Activated T-cell treated with anti-CD3 and anti-CD28 coated beads, Interleukin-2, amount 50 U/mL, for 48 hours (primary cell): Measurements from ENCODE around the gene LHFPL3.

Experiments
- DNase-seq, 2 experiments: peaks; one replicate each; pipeline ENCODE4 v3.0.0-alpha.2; 2020

LHFPL3 gene

DNA sequence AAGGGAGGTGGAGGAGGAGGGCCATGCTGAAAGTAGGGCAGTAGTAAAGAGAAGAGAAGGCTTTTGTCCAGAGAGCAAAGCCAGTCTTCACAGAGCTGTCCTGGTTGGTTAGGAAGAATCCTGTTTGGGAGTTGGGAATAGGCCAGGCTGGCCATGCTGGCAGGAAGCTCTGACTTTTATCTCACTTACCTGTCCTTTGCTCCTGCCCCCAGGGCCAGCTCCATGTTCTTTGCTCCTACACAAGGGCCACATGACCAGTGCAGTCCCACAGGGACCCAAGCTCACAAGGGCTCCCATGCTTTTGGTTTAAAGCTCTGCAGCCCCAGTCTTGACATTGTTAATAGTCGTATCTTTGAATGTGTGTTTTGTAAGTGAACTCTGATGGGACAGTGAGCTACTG lies 524.0 kb downstream of the LHFPL3 start:
- DNase-seq = no peak

DNA sequence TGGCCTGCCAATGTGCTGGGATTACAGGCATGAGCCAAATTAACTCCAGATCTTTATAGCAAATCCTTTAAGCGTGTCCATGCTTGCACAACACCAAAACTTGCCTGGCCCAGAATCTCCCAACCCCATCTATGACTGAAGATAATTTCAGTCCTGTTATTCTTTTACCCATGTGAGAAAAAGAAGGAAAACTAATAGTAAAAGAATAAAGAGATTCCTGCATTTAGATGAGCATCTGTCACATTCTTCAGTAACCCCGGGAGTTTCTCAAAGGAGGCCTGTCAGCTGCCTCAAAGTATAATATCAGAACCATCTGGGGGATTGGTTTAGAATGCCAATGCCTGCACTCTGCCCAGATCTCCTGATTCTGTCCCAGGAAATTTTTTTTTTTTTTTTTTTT lies 527.5 kb downstream of the LHFPL3 start:
- DNase-seq = no peak

DNA sequence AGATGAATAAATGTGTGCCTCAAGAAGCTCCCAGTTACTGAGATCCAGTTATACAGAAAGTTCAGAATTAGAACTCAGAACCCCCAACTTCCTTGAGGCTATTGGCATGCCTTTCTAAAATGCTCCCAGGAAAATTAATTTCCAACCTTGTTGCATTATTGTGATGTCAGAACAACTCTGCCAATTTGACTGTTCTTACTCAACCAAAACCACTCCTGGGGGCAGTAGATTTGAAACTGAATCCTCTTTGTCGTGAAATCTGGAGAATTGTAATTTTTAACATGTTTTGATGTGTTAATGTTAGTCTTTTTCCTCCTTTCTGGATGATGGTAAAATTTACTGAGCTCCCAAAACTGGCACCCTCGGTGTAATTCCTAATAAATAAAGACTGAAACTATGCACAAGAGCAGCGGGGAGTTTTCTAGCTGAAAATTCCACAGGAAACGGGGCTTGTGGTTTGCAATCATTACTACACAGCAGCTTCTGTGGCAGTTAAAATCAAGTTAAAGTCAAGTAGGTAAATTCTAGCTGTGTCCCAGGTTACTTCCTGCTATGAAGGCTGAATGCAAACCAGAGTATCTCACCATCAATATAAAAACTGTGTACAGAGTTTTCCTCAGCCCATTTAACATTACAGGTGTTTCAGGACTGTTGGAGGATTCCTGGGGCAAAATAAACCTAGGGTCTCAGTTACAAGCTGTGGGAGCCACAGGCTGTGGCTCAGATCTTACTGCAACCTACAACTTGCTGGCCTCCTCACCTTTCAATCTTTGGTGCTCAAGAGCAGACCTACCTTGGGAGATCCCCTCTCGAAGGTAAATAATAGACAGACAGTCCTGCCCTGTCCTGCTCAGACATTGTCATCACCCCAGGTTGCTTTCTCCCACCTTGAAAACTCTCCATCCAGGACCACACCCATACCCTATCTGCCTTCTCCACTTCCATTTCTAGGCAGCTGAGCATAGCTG lies 529.3 kb downstream of the LHFPL3 start:
- no peak for DNase-seq

DNA sequence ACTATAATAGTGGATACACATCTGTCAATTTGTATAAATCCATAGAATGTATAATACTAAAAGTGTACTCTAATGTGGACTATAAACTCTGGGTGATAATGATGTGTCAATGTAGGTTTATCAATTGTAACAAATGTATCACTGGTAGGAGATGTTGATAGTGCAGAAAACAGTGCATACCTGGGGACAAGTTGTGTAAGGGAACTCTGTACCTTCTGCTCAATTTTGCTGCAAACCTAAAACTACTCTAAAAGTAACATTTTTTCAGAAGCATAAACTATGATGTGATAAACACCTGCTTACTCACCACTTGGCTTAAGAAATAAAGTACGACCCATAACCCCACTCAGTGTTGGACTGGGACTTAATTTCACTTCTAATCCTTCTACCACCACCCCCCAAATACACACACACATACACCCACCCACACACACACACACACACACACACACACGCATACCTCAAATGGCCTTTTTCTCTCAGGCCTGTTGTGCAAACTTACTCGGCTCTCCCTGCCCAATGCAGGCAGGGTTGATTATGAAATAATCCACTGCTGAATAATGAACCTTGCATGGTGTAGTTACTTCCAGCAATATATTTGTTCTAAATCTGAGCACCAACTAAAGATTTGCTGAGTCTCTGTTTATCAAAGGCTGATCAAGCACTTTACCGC lies 531.5 kb downstream of the LHFPL3 start:
- no peak for DNase-seq

DNA sequence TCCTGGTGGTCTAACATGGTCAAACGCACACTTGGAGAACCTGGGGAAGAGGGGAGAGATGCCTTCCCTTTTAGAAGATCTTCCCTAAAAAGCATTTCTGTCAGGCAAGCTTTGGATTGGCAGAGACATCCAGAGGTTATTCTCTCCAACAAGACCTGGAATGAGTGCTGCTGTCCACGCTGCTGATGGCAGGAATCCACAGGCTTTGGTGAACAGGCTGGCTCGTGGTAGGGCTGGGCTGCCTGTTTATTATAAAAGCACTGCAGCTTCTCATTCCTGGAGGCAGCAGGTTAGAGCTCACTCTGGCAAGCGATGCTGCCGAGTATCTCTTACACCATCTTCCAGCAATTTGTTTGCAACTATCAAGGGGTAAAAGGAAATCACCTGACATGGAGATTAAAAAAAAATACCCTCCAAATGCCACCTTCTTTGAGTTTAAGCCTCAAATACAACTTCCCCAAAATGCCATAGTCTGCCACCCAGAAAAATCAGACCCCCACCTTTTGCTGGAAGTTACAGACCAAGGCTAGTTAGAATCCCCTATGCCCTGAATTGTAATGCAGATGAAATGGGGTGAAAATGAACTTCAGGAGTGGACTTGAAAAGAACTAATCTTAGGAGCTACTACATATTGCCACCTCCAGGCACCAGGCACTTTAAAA lies 533.5 kb downstream of the LHFPL3 start:
- DNase-seq = no peak

DNA sequence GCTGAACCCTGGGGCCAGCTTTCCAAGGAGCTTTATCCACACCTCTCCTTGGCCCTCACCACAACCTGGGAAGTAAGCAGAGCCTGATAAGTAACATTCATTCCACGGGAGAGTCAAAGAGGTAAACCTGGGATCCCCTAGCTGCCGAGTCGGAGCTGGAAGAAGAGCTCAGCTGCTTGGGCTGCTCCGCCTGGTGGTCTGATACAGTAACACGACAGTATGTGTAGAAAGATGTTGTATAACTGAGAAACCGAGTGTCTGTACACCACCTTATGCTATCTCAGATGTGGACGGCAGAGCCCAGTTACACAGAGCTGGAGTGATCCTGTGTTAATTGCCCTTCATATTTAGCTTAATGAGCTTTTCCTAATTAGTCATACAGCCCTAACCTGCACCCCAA lies 534.3 kb downstream of the LHFPL3 start:
- no peak for DNase-seq

DNA sequence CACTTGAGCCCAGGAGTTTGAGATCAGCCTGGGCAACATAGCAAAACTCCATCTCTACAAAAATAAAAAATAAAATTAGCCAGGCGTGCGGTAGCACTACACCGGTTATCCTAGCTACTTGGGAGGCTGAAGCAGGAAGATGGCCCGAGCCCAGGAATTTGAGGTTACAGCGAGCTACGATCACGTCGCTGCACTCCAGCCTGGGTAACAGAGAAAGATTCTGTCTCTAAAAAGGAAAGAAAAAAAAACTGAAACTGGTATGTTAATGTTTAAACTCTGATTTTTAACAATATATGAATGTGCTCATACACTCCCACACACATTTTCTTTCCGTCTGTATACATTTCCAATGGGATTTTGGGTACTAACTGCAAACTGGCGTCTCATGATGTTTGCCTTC lies 545.0 kb downstream of the LHFPL3 start:
- DNase-seq = no peak

DNA sequence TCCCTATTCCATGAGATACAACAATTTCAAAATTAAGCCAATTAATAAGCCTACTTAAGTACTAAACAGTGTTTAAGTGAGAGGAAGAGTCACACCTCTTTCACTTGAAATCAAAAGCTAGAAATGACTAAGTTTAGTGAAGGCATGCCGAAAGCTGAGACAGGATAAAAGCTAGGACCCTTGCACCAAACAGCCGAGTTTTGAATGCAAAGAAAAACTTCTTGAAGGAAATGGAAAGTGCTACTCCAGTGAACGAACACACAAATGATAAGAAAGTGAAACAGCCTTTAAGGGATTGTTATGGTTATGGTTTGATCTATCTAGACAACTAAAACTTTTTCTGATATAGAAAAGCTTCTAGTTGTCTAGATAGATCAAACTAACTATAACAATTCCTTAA lies 550.2 kb downstream of the LHFPL3 start:
- no peak for DNase-seq

DNA sequence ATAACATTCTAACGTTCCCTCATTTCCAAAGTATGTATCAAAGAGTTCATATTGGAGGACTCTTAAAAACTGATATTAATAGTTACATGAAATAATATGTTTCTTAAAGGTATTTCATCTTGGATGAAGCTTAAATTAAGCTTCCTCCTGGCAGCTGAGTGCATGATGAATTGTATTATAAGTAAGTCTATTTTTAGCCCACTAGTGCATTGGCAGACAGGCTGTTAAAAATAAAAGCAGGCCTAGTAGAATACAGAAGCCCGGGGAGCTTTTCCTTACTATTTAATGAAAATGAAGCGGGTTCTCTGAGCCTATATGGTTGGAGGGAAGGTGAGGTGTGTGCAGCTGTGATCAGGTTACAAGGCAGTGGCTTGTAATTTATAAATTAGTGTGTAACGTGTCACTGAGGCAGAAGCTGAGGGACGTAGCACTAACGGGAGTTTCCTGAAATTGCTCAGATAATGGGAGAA lies 554.9 kb downstream of the LHFPL3 start:
- no peak for DNase-seq

DNA sequence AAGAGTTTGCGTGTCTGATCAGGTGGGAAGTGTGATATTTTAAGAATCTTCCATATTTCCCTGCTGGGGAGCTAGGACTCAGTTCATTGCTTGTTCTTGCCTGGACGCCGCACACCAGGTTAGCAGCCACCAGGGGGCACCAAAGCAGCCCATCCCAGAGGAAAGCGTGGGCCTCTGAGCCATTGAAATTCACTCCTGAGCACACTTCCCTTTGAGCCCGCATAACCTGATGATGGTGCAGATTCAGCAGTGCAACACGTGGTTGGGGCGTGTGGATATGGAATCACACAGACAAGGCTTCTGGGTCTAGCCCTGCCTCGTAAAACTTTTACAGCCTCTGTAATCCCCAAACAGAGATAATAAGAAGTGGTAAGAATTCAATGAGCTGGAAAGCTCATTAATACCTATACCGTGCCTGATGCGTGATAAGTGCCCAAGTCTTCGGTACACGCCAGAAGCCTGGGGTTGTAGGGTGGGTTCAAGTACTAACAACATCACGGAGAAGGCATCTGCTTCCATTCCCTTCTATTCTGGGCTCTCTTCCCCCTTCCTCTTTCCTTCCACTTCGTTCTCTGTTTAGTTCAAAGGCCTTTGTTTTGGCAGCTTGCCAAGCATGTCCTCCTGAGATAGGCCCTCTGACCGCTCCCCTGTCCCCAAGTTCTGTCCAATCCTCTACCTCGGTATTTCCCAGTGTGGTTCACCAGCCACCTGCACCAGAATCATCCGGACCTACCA lies 555.5 kb downstream of the LHFPL3 start:
- DNase-seq = peak; percentile 87 to 88

DNA sequence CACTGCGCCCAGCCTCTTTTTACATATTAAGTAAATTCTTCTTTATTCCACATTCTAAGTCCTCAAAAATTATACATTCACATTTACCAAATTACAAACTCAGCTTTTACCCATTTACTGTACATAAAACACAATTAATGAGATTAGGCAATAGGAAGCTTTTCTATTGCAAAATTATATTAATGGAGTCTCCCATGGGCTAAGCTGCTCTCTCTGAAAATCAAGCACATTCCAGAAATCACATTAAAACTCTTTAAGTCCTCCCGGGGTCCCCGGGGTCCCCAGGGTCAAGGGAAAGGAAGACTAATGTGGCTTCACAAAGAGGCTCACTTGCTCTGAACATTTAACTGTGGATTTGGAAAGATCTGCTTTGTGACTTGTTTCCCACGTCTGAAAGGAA lies 558.2 kb downstream of the LHFPL3 start:
- DNase-seq = no peak

DNA sequence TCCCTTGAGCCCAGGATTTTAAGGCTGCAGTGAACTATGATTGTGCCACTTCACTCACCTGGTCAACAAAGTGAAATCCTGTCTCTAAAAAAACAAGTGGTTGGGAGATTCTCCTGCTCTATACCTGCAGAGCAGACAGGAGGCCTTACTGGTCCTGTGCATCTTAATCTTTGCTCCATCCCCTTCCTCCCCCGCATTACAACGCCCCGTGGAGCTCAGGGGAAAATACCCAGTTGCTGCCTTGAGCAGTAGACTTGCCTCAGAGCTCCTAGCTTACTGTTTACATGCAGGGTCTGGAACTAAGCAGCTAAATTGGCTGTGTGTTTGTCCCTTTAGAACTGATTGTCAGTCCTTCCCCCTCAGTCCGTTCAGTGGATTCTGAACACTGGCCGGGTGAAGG lies 561.8 kb downstream of the LHFPL3 start:
- no peak for DNase-seq

DNA sequence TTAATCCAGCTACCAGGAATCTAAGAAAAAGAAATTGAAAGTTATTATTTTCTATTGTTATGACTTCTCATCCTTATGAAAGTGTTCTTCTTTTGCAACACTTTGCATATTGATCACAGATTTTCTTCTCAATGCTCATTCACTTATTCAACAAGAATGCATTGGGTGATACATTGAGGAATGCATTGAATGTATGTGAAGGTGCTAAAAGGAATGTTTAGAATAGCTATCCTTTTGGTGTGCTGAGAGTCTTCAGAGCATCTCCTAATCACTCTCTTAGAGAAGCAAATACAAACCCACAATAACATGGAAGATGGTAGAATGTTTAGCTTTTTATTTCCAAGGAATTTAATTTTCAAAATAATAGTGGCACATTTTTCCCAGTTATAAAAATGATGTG lies 563.5 kb downstream of the LHFPL3 start:
- no peak for DNase-seq

DNA sequence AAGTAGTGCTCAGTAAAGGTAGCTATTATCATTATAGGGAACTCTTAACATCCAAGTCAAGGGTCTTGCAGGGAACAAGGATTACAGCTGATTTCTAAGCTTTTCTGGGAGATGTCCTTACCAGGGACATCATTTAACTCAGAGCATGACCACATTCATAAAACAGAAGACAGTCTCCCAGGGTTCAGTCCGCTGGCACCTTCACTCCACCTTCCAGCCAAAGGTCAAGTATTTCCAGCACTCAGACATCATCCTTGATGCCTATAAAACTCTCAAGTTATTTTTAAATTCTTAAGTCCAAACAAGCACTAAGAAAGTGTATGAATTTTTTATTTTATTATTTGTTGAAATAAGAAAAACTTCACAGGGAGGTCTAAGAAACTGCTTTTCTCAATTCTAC lies 565.9 kb downstream of the LHFPL3 start:
- DNase-seq = no peak

DNA sequence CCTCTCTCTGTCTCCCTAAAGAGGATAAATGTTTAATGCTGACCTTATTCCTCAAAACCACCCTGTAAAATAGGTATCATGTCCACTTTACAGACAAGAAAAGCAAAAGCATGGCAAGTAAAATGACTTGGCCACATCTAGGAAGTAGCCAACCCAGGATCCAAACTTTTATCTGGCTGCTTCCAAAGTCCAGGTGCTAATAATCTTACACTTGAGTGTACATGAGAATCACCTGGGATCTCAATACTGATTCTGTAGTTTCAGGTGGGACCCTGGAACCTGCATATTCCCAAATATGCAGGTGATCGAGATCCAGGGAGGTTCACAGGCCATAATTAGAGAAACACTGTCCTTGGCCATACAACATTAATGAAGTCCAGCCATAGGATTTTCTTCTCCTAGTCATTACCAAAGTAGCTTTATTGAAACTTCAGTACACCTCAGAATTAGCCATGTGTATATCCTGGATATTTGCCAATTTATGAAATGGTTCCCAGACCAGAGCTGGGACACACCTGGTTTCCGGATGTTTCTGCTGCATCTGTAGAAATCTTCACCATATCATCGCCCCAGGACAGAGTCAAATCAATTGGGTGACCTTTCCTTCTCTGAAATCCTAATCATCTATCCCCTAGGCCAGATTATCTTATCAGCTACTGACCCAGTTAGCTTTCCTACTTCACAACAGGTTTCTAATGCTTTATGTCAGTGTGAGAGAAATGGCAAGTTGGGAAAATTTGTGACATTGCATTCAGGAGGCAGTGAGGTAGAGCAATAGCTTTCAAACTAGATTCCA lies 566.5 kb downstream of the LHFPL3 start:
- DNase-seq = no peak

DNA sequence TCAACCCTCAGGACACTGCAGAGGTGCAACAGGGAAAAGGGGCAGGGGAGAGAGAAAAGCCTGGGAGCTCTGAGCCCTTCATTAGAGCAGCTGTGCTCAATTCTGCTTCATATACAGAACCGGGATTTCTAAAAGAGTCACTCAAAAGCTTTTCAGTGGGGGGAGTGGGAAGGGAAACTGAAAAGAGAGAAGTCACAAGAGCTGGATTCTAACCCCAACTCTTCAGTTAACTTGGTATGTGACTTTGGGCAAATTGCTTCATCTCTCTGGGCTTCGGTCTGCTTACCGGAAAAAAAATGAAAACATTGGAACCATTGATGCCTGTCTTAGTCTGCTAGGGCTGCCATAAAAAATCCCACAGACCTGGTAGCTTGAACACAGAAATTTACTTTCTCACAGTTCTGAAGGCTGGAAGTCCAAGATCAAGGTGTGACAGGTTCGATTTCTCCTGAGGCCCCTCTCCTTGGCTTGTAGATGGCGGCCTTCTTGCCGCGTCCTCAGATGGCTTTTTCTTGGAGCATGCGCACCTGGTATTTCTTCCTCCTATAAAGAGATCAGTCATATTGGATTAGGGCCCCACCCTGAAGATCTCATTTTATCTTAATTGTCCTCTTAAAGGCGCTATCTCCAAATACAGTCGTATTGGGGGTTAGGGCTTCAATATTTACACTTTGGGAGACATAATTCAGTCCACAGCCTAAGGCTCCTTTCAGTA lies 567.3 kb downstream of the LHFPL3 start:
- DNase-seq = no peak

DNA sequence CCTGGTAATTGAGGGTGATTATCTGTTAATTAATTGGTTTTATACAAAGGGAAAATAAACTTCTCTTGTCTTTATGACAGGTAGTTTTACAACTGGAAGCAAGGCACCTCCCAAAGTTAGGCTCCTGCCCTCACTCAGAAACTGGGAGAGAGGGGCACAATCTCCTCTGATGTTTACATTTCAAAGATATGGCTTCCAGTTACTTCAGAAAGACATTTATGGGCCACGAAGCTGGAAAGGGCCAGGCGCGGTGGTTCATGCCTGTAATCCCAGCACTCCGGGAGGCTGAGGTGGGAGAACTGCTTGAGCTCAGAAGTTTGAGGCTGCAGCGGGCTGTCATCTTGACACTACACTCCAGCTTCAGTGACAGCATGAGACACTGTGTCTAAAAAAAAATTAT lies 570.0 kb downstream of the LHFPL3 start:
- no peak for DNase-seq

DNA sequence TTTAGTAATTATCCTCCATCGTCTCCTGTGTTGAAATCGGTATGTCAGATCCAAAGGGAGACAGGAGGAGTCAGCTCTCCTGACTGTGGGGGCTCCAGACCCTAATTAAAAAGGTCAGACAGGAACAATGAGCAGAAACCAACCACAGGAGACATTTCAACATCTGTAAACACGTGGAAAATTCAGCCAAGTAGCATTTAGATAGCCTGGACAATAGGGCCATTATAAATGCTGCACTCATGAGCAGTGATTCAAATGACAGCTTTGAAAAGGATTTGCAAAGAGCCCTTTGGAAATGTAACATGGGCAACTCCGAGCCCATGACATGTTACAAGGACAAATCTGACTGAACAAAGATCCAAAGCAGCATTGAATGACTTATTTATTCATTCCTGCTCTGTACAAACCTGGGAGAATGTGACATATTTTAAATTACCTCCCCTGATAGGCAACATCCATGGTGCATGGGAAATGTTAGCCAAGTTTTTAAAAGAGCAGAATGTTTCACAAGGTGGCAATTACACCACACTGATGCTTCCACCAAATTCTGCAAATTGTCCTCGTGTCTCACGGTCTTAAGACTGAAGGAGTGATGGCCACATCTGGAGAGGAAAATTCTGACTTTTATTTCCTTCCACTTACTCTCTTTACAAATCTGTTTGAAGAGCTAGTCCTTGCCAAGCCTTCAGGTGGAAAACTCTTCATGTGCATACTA lies 572.3 kb downstream of the LHFPL3 start:
- DNase-seq = no peak

DNA sequence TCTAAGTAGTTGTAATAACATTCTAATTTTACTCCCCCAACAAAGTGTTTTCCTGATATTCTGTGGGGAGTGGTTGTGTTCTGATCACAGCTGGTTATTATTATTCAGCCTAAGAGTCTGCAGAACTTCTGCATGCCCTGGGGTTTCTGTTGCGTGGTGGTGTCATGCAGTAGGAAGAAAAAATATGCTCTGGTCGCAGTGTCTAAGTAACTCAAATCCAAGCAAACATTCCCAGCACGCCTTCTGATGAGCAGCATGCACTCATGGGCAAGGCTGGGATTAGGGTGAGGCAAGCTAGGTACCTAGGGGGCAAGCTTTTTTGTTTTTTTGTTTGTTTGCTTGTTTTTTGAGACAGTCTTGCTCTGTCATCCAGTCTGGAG lies 572.8 kb downstream of the LHFPL3 start:
- DNase-seq = no peak

DNA sequence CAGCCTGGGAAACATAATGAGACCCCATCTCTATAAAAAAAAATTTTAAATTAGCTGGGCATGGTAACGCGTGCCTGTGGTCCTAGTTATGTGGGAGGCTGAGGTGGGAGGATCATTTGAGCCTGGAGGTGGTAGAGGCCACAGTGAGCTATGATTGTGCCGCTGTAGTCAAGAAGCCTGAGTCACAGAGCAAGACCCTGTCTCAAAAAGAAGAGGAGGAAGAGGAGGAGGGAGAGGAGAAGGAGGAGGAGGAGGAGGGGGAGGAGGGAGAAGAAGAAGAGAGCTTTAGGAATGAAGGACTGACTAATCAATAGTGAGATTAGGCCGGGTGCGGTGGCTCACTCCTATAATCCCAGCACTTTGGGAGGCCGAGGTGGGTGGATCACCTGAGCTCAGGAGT lies 573.8 kb downstream of the LHFPL3 start:
- DNase-seq = no peak

DNA sequence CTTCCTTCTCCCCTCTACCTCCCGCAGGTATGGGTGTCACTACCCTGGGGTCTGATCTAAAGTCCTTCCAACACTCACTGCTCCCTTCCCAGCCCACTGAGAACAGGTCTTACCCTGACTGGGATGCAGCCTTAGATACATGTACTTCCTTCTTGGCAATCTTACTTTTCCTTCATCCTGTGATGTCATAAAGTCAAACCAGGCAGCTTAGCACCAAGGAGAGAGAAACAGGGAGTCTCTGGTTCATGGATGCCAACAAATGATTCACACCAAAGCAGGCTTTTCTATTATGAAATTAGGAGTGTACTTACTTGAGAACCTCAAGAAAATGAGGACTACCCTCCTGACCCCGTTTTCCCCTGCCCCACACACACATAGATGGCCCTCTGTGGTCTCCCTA lies 574.6 kb downstream of the LHFPL3 start:
- DNase-seq = no peak
